HG02623 (cell line): ENCODE data around the gene AFF4.
"Not testable (repeated sequence)": the region's sequence is repeated elsewhere in the genome, so short reads cannot be mapped to it uniquely, and the experiment has no call there.

Experiments used
- ATAC-seq: cut with Tn5 transposase; IDR thresholded peaks from one replicate; pipeline ENCODE4 v1.9.1; 2021; ENCODE audit warnings: moderate library complexity; ENCODE audit not compliant: unreplicated experiment

AFF4 gene

DNA sequence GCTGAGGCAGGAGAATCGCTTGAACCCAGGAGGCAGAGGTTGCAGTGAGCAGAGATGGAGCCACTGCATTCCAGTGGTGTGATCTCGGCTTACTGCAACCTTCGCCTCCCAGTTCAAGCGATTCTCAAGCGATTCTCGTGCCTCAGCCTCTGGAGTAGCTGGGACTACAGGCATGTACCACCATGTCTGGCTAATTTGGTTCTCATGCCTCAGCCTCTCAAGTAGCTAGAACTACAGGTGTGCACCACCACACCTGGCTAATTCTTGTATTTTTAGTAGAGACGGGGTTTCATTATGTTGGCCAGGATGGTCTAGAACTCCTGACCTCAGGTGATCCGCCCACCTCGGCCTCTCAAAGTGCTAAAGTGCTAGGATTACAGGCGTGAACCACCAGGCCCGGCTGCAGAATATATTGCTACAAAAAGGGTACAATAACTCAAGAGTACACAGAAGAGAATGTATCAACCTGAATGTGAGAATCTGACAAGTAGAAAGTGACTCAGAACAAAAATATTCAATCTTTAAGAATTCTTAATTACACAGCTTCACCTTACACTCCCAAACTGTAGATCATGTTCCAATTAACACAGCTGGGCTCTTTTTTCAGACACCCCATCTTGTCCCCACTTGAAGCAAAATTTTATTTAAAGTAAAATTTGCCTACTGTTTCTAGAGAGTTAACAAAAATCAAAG lies 2.2 kb downstream of the AFF4 start:
- not testable (repeated sequence) for ATAC-seq

DNA sequence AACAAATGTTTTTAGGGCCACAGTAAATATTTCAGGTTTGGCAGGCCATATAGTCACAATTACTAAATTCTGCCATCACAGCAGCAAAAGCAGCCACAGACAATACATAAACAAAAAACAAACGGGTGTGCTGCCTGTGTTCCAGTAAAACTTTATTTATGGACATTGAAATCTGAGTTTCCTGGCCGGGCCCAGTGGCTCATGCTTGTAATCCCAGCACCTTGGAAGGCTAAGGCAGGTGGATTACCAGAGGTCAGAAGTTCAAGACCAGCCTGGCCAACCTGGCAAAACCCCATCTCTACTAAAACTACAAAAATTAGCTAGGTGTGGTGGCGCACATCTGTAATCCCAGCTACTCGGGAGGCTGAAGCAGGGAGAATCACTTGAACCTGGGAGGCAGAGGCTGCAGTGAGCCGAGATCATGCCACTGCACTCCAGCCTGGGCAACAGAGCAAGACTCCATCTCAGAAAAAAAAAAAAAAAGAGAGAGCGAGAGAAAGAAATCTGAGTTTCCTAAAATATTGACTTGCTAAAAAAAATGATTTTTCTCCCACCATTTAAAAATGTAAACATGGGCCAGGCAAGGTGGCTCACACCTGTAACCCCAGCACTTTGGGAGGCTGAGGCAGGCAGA lies 7.2 kb downstream of the AFF4 start:
- ATAC-seq, result not testable (repeated sequence)

DNA sequence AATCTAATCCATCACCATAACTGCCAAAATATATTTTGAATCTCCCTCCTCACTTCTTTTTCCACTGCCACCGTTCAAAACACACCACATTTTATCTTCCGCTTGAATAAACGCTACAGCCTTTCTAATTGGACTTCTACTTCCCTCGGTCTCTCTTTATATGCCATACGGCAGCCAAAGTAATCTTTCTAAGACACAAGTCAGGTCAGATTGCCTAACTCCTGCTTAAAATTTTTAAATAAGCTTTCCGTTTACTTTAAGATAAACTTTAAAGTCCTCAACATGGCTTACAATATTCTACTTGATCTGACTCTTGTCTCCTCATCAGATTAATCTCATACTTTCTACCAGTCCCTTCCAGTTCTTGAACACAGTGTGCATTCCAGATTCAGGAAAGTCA lies 9.7 kb downstream of the AFF4 start:
- ATAC-seq, result no peak

DNA sequence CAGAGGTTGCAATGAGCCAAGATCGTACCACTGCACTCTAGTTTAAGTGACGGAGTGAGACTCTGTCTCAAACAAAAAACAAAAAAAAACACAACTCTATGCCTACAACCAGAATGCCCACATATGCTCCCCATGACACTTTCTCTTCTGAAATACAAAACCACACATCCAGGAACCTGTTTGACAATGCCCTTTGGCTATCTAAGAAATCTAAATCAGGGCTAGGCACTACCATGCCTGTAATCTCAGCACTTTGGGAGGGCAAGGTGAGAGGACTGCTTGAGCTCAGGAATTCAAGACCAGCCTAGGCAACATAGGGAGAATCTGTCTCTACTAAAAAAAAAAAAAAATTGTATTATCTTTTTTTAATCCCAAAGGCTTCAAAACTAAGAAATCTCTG lies 10.6 kb downstream of the AFF4 start:
- no peak for ATAC-seq

DNA sequence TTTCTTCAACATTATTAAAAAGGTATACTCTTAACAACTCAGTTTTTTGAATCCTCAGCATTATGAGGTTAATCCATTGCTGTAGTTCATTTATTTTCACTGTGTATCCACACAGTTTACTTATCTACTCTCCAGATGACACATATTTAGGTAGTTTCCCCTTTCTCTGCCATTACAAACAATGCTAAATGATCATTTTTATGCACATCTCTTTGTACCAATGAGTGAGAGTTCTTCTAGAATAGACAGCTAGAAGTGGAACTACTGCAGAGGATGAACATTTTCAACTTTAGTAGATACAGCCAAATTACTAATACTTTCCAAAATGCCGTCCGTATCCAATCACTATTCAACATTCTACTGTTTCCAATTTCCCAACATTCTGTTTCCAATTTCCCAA lies 11.5 kb downstream of the AFF4 start:
- ATAC-seq, result no peak

DNA sequence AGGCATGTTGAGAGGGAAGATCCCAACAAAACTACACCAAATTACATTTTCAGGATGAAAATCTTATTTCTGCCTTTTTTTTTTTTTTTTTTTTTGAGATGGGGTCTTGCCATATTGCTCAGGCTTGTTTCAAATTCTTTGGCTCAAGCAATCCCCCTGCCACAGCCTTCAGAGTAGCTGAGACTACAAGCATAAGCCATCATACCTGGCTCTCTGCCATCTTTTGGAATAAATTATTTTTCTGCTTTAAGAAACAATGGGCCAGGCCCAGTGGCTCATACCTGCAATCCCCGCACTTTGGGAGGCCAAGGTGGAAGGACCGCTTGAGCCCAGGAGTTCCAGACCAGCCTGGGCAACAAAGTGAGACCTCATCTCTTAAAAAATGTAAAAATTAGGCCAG lies 14.3 kb downstream of the AFF4 start:
- no peak for ATAC-seq

DNA sequence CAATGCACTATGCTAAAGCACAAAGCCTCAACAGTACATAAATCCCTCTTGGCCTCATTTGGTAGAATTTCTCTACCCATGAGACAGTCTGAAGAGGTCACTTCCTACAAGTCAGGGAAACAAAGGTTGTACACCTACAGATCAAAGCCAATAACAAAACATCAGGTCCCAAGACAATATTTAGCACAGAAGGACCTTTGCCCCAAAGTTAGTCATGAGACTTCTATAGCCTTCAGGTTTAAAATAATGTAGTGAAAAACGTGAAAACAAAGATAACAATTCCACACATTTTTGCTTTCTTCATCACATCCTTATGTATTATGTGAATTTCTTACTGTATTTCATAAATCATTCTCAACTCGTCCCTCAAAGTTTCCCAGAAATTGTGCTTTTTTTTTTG lies 15.8 kb downstream of the AFF4 start:
- ATAC-seq, result no peak

DNA sequence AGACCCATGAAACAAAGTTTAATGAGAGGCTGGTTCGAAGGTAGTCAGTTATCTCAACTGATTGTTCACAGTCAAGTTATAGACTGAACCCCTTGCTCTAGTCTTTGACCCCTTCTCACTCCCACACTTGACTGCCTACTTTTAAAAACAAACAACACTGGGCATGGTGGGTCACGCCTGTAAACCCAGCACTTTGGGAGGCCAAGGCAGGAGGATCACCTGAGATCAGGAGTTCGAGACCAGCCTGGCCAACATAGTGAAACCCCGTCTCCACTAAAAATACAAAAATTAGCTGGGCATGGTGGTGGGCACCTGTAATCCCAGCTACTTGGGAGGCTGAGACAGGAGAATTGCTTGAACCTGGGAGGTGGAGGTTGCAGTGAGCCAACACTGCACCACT lies 18.1 kb downstream of the AFF4 start:
- ATAC-seq, result not testable (repeated sequence)

DNA sequence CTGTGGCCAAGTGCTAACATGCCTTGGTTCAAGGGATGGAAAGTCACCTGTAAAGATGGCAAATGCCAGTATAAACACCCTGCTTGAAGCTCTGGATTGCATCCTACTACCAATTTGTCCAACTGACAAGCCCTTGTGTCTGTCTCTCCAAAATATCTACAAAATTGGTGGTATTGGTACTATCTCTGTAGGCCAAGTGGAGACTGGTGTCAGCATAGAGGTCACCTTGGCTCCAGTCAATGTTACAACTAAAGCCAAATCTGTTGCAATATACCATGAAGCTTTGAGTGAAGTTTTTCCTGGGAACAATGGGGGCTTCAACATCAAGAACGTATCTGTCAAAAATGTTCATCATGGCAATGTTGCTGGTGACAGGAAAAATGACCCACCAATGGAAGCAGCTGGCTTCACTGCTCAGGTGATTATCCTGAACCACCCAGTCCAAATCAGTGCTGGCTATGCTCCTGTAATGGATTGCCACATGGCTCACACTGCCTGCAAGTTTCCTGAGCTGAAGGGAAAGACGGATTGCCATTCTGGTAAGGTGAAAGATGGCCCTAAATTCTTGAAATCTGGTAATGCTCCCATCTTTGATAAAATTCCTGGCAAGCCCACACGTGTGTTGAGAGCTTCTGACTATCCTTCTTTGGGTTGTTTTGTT lies 19.9 kb downstream of the AFF4 start:
- ATAC-seq, result no peak

DNA sequence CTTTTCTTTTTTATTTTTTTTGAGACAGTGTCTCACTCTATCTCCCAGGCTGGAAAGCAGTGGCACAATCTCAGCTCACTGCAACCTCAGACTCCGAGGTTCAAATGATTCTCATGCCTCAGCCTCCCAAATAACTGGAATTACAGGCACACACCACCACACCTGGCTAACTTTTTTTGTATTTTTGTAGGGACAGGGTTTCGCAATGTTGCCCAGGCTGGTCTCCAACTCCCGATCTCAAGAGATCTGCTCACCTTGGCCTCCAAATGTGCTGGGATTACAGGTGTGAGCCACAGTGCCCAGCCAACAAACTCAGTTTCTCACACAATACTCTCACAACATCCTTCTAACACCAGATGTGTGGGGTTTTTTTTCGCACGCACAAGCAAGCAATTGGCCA lies 22.1 kb downstream of the AFF4 start:
- ATAC-seq, result no peak

DNA sequence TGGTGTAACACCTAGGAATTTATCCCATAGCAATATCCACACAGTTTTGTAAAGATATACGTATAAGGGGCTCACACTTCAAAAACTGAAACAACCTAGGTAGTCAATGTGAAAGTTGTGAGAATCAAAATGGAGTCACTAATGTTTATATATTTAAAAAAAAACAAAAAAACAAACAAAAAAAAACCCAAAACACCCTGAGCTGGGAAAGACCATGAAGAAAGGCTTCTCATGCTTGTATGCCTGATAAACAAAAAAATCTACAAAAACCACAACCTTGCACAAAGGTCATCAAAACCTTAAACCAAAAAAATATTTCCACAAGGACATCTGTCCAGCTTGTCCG lies 35.4 kb downstream of the AFF4 start:
- no peak for ATAC-seq

DNA sequence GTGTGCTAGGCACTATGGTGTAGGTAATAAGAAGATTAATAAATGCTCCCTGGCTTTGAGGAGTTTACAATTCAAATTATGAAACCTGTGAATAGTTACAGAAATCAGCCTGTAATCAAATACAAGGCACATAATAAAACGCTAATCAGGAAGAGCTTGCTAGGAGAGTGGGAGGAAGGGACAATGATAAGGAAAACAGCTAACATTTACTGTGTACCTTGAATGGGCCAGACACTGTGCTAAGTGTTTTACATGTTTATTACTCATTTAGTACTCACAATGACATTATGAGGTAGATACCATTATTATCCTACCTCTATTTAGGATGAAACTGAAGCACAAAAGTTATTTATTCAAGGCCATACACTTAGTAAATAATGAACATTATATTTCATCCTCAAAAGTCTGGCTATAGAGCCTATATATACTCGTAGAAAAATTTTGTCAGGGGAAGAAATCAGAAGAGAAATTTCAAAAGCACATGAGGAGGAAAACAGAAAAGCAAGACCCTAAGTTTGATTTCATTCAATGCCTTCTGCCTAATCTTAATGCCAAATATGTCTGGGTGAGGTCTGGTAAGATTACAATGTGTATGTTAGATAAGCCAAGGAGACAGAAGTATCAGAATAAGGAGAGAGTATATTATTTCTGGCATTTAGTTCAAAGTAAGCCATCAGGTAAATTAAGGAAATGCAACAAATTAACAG lies 35.9 kb downstream of the AFF4 start:
- ATAC-seq, result no peak

DNA sequence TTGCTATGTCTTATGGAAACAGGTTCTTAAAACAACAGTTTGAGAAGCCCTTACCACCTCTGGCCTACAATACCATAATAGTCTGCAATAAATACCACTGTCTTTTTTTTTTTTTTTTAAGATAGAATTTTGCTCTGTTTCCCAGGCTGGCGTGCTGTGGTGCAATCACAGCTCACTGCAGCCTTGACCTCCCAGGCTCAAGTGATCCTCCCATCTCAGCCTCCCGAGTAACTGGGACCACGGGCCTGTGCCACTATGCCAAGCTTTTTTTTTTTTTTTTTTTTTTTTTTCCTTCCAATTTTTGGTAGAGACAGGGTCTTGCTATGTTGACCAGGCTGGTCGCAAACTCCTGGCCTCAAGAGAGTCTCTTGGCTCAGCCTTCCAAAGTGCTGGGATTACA lies 37.0 kb downstream of the AFF4 start:
- no peak for ATAC-seq

DNA sequence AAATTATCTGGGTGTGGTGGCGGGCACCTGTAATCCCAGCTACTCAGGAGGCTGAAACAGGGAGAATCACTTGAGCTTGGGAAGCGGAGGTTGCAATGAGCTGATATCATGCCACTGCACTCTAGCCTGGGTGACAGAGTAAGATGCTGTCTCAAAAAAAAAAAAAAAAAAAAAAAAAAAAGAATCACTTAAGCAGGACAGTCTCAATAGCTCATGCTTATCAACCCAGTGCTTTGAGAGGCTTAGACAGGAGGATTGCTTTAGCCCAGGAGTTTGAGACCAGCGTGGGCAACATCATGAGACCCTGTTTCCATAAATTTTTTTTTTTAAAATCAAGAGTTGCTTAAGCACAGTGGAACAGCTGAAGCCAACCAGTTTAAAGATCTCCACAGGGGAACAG lies 47.3 kb downstream of the AFF4 start:
- no peak for ATAC-seq

DNA sequence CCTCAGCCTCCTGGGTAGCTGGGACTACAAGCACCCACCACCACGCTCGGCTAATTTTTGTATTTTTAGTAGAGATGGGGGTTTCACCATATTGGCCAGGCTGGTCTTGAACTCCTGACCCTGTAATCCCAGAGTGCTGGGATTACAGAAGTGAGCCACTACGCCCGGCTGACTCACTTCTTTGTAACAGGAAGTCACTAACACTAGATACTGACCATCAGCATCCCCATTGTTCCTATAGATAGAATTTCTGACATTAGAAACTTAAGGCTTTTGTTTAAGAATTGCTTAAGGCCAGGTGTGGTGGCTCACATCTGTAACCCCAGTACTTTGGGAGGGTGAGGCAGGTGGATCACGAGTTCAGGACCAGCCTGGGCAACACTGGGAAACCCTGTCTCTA lies 47.8 kb downstream of the AFF4 start:
- no peak for ATAC-seq

DNA sequence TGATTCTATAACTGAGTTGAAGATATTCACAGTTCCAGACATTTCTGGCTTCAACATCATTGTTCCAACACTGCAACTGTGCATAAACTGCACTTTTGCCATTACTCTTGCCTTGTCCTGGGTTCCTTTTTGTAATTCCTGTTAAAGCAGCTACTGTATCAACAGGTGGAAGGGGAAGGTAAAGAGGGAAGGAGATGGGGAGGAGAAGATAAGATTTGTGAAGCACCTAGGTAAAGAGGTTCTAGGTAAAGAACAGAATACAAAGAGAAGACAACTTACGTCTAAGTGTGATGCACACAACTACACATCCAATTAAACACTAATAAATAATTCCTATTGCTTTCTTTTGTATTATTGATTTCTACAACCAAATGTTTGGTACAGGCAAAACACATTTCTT lies 53.7 kb downstream of the AFF4 start:
- no peak for ATAC-seq

DNA sequence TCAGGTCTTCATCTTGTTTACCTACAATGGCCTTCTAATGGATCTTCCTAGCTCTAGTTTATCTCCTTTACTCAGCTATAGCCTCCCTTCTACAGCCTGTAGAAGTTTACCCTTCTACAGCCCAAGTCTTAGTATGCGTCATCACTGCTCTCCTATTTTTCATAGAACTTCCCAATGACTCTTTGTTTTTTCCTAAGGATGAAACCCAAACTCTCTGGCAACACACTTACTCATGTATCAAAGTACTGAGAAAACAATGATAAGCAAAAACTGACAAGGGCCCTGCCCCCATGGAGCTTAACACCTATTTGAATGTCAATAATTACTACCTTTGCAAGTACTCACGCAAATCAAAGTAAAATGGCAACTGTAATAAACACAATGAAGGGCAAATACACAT lies 56.3 kb downstream of the AFF4 start:
- no peak for ATAC-seq

DNA sequence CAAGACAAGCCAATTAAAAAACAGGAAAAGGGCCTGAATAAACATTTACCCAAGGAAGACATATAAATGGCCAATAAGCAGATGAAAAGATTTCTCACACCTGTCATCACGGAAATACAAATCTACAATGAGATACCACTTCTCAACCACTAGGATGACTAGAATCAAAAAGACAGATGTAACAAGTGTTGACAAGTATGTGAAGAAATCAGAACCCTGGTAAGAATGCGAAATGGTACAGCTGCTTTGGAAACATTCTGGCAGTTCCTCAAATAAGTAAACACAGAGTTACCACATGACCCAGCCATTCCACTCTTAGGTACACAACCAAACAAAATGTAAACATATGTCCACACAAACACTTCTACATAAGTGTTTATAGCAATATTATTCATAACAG lies 57.5 kb downstream of the AFF4 start:
- ATAC-seq, result no peak

DNA sequence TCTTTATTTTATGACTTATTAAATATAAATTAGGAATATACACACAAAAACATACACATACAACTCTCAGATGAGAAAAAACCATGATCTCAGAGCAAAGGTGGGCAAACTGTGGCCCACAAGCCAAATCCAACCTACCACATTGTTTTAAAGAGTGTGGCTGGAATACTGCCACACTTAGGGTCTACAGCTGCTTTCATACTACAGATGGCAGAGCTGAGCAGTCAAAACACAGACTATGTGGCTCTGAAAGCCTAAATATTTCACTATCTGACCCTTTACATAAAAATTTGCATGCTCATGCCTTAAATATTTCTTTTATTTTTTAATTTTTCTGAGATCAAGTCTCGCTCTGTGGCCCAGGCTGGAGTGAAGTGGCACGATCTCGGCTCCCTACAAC lies 61.7 kb downstream of the AFF4 start:
- ATAC-seq, result no peak

DNA sequence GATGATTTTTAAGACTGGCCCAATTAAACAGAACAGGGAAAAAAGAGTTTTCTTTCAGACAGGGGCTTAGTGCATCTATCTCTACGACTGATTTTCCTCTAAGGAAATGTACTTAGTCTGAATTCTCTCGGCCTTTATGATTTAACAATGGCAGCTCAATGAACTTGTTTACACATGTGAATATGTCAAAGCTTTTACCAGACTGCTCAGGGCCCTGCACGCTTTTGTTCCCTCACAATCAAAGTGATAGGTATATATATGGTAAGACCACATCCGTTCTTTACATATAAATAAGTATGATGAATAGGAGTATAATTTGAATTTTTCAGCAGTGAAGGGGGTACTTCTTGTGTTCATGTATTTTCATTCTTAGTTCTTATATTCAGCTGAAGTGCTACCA lies 62.4 kb downstream of the AFF4 start:
- no peak for ATAC-seq

DNA sequence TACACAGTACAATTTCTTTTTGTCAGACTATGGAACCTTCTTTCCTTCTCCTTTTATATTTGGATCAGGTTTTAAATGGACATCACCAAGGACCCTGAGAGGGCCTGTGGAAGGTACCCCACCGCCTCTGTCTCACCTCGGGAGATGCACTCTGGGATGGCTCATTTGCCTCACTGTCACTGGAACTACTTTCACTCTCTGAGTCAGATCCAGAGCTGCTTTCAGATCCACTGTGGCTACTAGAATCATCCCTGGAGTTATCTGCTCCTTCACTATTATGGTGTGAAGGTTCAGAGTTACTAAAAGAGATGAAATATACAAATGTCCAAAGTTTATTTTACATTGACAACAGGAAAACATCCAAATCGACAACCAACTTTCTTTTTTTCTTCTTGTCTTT lies 65.3 kb downstream of the AFF4 start:
- no peak for ATAC-seq

DNA sequence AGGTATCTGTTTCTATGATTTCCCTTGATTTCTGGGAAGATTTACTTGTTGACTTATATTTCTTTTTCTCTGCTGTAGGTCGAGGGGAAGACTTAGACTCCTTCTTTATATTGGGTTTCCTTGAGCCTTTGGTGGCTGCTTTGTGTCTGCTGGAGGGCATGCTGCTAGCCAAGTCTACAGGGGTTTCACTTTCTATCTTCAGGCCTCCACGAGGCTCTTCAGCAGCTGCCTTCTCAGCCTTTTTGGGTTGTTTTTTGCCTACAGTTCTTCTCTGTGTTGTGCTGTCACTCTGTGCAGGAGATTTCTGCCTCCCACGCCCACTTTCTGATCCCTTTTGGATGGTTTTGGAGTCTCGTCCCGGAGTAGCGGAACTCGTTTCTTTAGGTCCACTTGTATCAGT lies 66.7 kb downstream of the AFF4 start:
- ATAC-seq, result no peak
